Upper lobe of left lung (tissue), 6 donors: ENCODE data around the gene RAP1GDS1. TPM values are rescaled to one million over a fixed set of nuclear protein-coding genes. Genes with fewer than 3 reads are reported as not detected.

Experiments
- ATAC-seq, 2 donors: fragments of 200-7000 bp; cut with Tn5 transposase; one replicate each; pipeline ENCODE4 v1.9.1; 2022; ENCODE audit warnings: mild to moderate bottlenecking in 2 of 2, moderate library complexity in 2 of 2; ENCODE audit not compliant: low FRiP score in 2 of 2
- DNase-seq, 2 donors: peaks; one replicate each; pipeline ENCODE4 v3.0.0-alpha.2; 2019 to 2020
- H3K27ac ChIP-seq, 4 donors: fragments of 200-600 bp; sonication (generic); one replicate each; pipeline ENCODE4 v1.5.1; 2016 to 2019
- H3K27me3 ChIP-seq, 4 donors: fragments of 200-600 bp; sonication (generic); one replicate each; pipeline ENCODE4 v1.5.1; 2017 to 2019
- H3K36me3 ChIP-seq, 4 donors: fragments of 200-600 bp; sonication (generic); one replicate each; pipeline ENCODE4 v1.5.1; 2016 to 2019
- H3K4me1 ChIP-seq, 4 donors: fragments of 200-600 bp; sonication (generic); one replicate each; pipeline ENCODE4 v1.5.1; 2018 to 2019
- H3K4me3 ChIP-seq, 4 donors: fragments of 200-600 bp; sonication (generic); one replicate each; pipeline ENCODE4 v1.5.1; 2017 to 2019; ENCODE audit warnings: mild to moderate bottlenecking in 2 of 4, moderate library complexity in 1 of 4
- H3K9me3 ChIP-seq, 4 donors: fragments of 200-600 bp; sonication (generic); one replicate each; pipeline ENCODE4 v1.5.1; 2018 to 2019
- EP300 ChIP-seq, 4 donors: sonication (generic); formaldehyde crosslinking; IDR thresholded peaks; one replicate each; pipeline ENCODE4 v1.5.1; 2017; ENCODE audit warnings: antibody characterized with exemption in 4 of 4, control low read depth in 2 of 4
- POLR2A ChIP-seq, 4 donors: fragments of 450-650 bp; IDR thresholded peaks; one replicate each; pipeline ENCODE4 v1.5.1; 2016 to 2017; ENCODE audit warnings: antibody characterized with exemption in 4 of 4, mild to moderate bottlenecking in 2 of 4
- POLR2AphosphoS5 ChIP-seq, 2 donors: sonication (generic); formaldehyde crosslinking; IDR thresholded peaks; one replicate each; pipeline ENCODE4 v1.5.1; 2017; ENCODE audit warnings: antibody characterized with exemption in 2 of 2
- WGBS, 2 donors: methylation state at CpG; one replicate each; pipeline ENCODE4 v1.1.5; 2017 to 2018; 5-methylcytosine and 5-hydroxymethylcytosine counted together
- total RNA-seq, 6 donors: library from RNA; depleted of rRNA in 4 of 6; stranded (reverse); fragments of >200 nt in 4 of 6; gene quantifications; one replicate each; pipeline versions ENCODE4 v1.1.0 to v1.2.1, GENCODE V29; 2016 to 2021
- TF ChIP-seq, protein P1 (sequence below), 6 experiments: fragments of 450-650 bp in 4 of 6; fragments of 200-600 bp in 2 of 6; sonication (generic) in 2 of 6; IDR thresholded peaks; one replicate each; pipeline ENCODE4 v1.5.1; 2016 to 2019; ENCODE audit warnings: antibody characterized with exemption in 6 of 6
- donor health status: DM: no; HTN: no; CAD: no; lungs with moderate emphysema.
- donor health status: DM: no; HTN: yes; CAD: no; lungs with severe emphysema.

Gene RAP1GDS1
- total RNA-seq, 6 donors from 2014 or later: 20.6 to 63.9 (median 35.5) TPM

DNA sequence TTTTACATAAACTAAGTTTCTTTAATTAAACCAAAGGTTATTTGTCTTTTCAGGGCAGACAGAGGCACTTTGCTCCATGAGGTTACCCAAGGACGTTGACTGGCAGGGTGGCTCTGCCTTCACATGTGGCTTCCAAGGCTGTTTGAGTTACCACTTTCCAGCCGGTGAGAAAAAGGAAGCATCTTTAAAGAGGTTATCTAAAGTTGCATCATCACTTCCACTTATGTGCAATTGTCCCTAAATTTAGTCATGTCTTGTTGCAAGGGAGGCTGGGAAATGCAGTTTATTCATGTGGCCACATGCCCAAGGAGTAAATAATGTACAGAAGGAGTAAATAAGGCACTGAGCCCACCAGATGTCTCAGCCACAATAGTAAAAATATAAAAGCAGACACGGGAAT, 29.0 kb upstream of the RAP1GDS1 start:
- ATAC-seq (no peak), DNase-seq (no peak)
- Histone ChIP-seq H3K27ac (no peak overlapping the region), H3K9me3 (no peaks in the 10 kb centered on the region), H3K4me3 (no peak overlapping the region), H3K36me3 (no peaks in the 10 kb centered on the region), H3K4me1 (no peaks in the 10 kb centered on the region), H3K27me3 (no peaks in the 10 kb centered on the region)
- TF ChIP-seq, protein P1, sequence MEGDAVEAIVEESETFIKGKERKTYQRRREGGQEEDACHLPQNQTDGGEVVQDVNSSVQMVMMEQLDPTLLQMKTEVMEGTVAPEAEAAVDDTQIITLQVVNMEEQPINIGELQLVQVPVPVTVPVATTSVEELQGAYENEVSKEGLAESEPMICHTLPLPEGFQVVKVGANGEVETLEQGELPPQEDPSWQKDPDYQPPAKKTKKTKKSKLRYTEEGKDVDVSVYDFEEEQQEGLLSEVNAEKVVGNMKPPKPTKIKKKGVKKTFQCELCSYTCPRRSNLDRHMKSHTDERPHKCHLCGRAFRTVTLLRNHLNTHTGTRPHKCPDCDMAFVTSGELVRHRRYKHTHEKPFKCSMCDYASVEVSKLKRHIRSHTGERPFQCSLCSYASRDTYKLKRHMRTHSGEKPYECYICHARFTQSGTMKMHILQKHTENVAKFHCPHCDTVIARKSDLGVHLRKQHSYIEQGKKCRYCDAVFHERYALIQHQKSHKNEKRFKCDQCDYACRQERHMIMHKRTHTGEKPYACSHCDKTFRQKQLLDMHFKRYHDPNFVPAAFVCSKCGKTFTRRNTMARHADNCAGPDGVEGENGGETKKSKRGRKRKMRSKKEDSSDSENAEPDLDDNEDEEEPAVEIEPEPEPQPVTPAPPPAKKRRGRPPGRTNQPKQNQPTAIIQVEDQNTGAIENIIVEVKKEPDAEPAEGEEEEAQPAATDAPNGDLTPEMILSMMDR (IDR thresholded peaks at IDR 0.05): no peak
- no peak for TF ChIP-seq POLR2AphosphoS5 (IDR thresholded peaks at IDR 0.05)
- no peak for TF ChIP-seq POLR2A (IDR thresholded peaks at IDR 0.05)
- TF ChIP-seq EP300 (IDR thresholded peaks at IDR 0.05): no peak
- WGBS, 2 donors: 39 to 42% methylated on average over 3 of the region's 3 CpGs

DNA sequence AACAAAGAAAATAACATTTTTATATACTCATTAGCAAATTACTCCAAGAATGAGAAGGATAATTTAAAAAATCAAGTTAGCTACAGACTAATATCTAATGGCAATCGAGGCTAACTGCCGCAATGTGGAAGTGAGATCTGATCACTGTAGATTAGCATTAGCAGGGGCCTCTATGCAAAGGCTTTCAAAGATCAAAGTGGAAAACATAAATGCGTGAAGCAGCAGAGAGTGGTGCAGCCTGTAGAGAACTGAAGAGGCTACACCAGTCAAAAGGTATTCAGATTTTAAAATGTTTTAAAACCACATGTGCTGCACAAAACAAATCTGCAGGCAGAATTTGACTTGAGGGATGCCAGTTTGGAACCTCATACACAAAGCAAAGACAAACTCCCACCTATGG, 24.0 kb upstream of the RAP1GDS1 start:
- Histone ChIP-seq H3K4me3 (no peak overlapping the region), H3K27ac (no peak overlapping the region), H3K36me3 (no peaks in the 10 kb centered on the region), H3K9me3 (no peaks in the 10 kb centered on the region), H3K4me1 (no peaks in the 10 kb centered on the region), H3K27me3 (no peaks in the 10 kb centered on the region)
- TF ChIP-seq, protein P1 (IDR thresholded peaks at IDR 0.05): no peak
- TF ChIP-seq POLR2A (IDR thresholded peaks at IDR 0.05): no peak
- TF ChIP-seq POLR2AphosphoS5 (IDR thresholded peaks at IDR 0.05): no peak
- no peak for TF ChIP-seq EP300 (IDR thresholded peaks at IDR 0.05)
- DNase-seq (no peak), ATAC-seq (no peak)
- 87 to 93% methylated on average over 3 of the region's 3 CpGs for WGBS, 2 donors

DNA sequence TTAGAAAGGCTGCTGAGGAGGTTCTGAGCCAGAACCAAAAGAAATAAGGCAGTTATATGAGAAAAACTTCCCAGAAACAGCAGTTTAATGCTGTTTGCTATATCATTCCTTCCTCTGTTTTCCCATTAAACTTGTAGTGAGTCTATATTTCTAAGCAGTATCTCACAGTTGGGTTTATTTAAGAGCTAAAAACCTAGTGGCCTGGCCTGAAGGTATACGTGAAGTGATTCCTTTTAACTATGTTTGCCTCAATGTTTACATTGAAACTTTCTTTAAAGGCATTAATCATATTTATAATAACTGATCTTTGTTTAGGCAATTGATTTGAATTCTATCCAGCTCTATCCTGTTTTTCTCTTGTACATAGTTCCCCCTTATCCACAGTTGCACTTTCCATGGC, 19.1 kb upstream of the RAP1GDS1 start:
- Histone ChIP-seq H3K27ac (no peak overlapping the region), H3K4me3 (no peak overlapping the region), H3K27me3 (no peaks in the 10 kb centered on the region), H3K9me3 (no peaks in the 10 kb centered on the region), H3K36me3 (no peaks in the 10 kb centered on the region), H3K4me1 (no peaks in the 10 kb centered on the region)
- no peak for TF ChIP-seq POLR2A (IDR thresholded peaks at IDR 0.05)
- TF ChIP-seq, protein P1 (IDR thresholded peaks at IDR 0.05): no peak
- TF ChIP-seq EP300 (IDR thresholded peaks at IDR 0.05): no peak
- no peak for TF ChIP-seq POLR2AphosphoS5 (IDR thresholded peaks at IDR 0.05)
- WGBS, 2 donors: 58 to 76% methylated on average over 1 of the region's 1 CpG
- DNase-seq (no peak), ATAC-seq (no peak)

DNA sequence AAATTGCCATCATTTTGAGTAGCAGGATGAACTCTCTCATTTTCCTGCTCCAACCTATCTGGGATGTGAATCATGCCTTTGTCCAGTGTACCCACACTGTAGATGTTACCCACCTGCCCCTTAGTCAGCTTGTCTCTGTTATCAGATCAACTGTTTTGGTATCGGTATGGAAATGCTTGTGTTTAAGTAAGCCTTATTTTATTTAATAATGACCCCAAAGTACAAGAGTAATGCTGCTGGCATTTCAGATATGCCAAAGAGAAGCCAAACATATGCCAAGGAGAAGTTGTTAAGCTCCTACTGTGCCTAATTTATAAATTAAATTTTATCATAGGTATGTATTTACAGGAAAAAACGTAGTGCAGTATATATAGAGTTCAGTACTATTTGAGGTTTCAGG, 18.6 kb upstream of the RAP1GDS1 start:
- H3K27me3 ChIP-seq: no peaks in the 10 kb centered on the region
- DNase-seq (no peak), ATAC-seq (no peak)
- no peaks in the 10 kb centered on the region for H3K4me1 ChIP-seq
- TF ChIP-seq, protein P1 (IDR thresholded peaks at IDR 0.05): no peak
- no peak for TF ChIP-seq POLR2A (IDR thresholded peaks at IDR 0.05)
- TF ChIP-seq POLR2AphosphoS5 (IDR thresholded peaks at IDR 0.05): no peak
- TF ChIP-seq EP300 (IDR thresholded peaks at IDR 0.05): no peak
- no peaks in the 10 kb centered on the region for H3K36me3 ChIP-seq
- WGBS, 2 donors: 75 to 82% methylated on average over 2 of the region's 2 CpGs
- no peak overlapping the region for H3K27ac ChIP-seq
- H3K9me3 ChIP-seq: no peaks in the 10 kb centered on the region
- no peak overlapping the region for H3K4me3 ChIP-seq

DNA sequence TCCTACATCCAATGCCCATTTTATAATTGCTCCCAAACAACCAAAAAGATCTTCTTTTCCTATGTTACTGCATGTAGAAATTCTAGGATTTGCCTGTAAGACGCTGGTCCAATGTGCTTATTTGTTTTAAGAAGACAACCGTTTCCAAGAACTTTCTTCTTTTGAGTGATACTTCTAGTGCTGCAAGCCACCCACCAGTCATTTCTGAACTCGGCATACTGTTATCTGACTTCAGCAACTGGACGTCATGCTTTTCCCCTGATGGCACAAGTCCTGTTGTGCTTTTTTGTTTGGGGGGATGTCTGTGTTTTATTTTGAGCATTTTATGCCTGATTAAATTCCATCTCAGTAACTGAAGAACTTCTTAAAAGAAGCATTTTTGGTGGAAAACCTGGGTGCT, 16.0 kb upstream of the RAP1GDS1 start:
- 85 to 89% methylated on average over 4 of the region's 4 CpGs for WGBS, 2 donors
- no peaks in the 10 kb centered on the region for H3K36me3 ChIP-seq
- H3K9me3 ChIP-seq: no peaks in the 10 kb centered on the region
- no peak for ATAC-seq
- no peak for DNase-seq
- H3K4me1 ChIP-seq: no peaks in the 10 kb centered on the region
- TF ChIP-seq POLR2A (IDR thresholded peaks at IDR 0.05) (no peak), POLR2AphosphoS5 (IDR thresholded peaks at IDR 0.05) (no peak), EP300 (IDR thresholded peaks at IDR 0.05) (no peak)
- TF ChIP-seq, protein P1 (IDR thresholded peaks at IDR 0.05): no peak
- H3K27ac ChIP-seq: no peak overlapping the region
- H3K4me3 ChIP-seq: no peak overlapping the region
- H3K27me3 ChIP-seq: no peaks in the 10 kb centered on the region
